ENCODE results near the gene VTA1. TPM values are rescaled to one million over a fixed set of nuclear protein-coding genes. Genes with fewer than 3 reads are reported as not detected.

The VTA1 gene
- total and polyA plus RNA-seq, 2 of the 13 experiments (the other 11 are each of a cell fraction or from before 2014, with no cell fraction given): 70.7 to 89.1 TPM

GRCh38 chr6:142152746-142153145, 5.7 kb downstream of the VTA1 start:
- ChIA-PET CTCF (ENCODE audit: low intra/inter-chr PET ratio, low total read pairs) (no interaction called here), POLR2A (no interaction called here)
- H3K27me3 ChIP-seq (ENCODE audit: control insufficient read depth in 1 of 2, insufficient read depth in 2 of 2, low read length in 2 of 2): no peaks in the 10 kb centered on the region
- in situ Hi-C loops (cut with HindIII; ENCODE audit: extremely low pct_ligation_motif_present, low pct_unique_long_range_greater_than_20kb): no loop called here
- TF ChIP-seq ZBTB40 (IDR thresholded peaks at IDR 0.05): no peak
- TF ChIP-seq ZBTB40 (CRISPR knock-in tag; IDR thresholded peaks at IDR 0.05): no peak
- no peak for TF ChIP-seq IKZF1 (IDR thresholded peaks at IDR 0.05)
- no peak for TF ChIP-seq TRAFD1 (CRISPR knock-in tag; IDR thresholded peaks at IDR 0.05; ENCODE audit: borderline replicate concordance)
- TF ChIP-seq ZNF264 (CRISPR knock-in tag; IDR thresholded peaks at IDR 0.05): no peak
- no peak for TF ChIP-seq ZNF546 (CRISPR knock-in tag; conservative IDR thresholded peaks at IDR 0.05)
- TF ChIP-seq ZNF138 (CRISPR knock-in tag; IDR thresholded peaks at IDR 0.05; ENCODE audit: low read depth): no peak
- TF ChIP-seq MLXIP (CRISPR knock-in tag; IDR thresholded peaks at IDR 0.05; ENCODE audit: borderline replicate concordance): no peak
- peaks cover 19% of the 10 kb centered on the region for H4K20me1 ChIP-seq (ENCODE audit: insufficient read depth, low read length)
- H3K9ac ChIP-seq (ENCODE audit: insufficient read depth, low read depth, low read length): no peak overlapping the region
- no peak overlapping the region for H3K4me2 ChIP-seq (ENCODE audit: low read depth, low read length)
- FAIRE-seq (no peak), DNase-seq (ENCODE audit: low spot score) (no peak), ATAC-seq (no peak)
- no peak overlapping the region for H3K27ac ChIP-seq (ENCODE audit: extremely low read length, insufficient read depth, low read length)
- no peak overlapping the region for H2AFZ ChIP-seq (ENCODE audit: low read length)
- no TSS peak for BruUV-seq (replicated peaks)
- H3K79me2 ChIP-seq (ENCODE audit: insufficient read depth, low read length): peaks cover 97% of the 10 kb centered on the region
- H3K4me1 ChIP-seq (ENCODE audit: insufficient read depth, low read length): peaks cover 27% of the 10 kb centered on the region
- no peaks in the 10 kb centered on the region for H3K9me3 ChIP-seq (ENCODE audit: low read length)
- H3K4me3 ChIP-seq (replicated peaks in 1 of 3; ENCODE audit: insufficient read depth in 1 of 3, low read depth in 2 of 3, low read length in 3 of 3): no peak overlapping the region
- intact Hi-C loops (cut with micrococcal nuclease; ENCODE audit: unreplicated experiment): no loop called here
- peaks cover 0 to 13% of the 10 kb centered on the region in 2 experiments; a peak in 2 of 5 replicates for H3K36me3 ChIP-seq (replicated peaks in 1 of 2; ENCODE audit: control insufficient read depth in 1 of 2, insufficient read depth in 2 of 2, low read length in 2 of 2)

Data from HepG2 (cell line).